OCI-LY7 (cell line): ENCODE data around the gene SLC27A6. TPM values are rescaled to one million over a fixed set of nuclear protein-coding genes. Genes with fewer than 3 reads are reported as not detected.

Experiments
- BruUV-seq: library from RNA; stranded (reverse); fragments of 400-500 nt; replicated peaks from 2 replicates; lab custom pipeline; 2021; lab: Mats Ljungman, UMichigan
- CTCF ChIA-PET: fragments of 300-600 bp; sonication (Branson Sonifier 250); formaldehyde crosslinking; loops from one replicate; lab custom pipeline; 2022; ENCODE audit warnings: antibody characterized with exemption; ENCODE audit not compliant: unreplicated experiment; lab: Charles Lee
- POLR2A ChIA-PET: fragments of 300-600 bp; sonication (Branson Sonifier 250); formaldehyde crosslinking; loops from one replicate; lab custom pipeline; 2022; ENCODE audit warnings: antibody characterized with exemption; lab: Charles Lee
- DNase-seq: peaks from one replicate; pipeline ENCODE4 v3.0.0-alpha.2; 2015; ENCODE audit warnings: low spot score
- H2AFZ ChIP-seq: fragments of 200-600 bp; sonication (generic), shearing (Covaris generic); 2 replicates; pipeline ENCODE4 v1.6.1; 2014; ENCODE audit warnings: mild to moderate bottlenecking, antibody characterized with exemption, low read length, moderate library complexity
- H3K27ac ChIP-seq: fragments of 200-600 bp; sonication (generic); 2 replicates; pipeline ENCODE4 v1.5.1; 2014; ENCODE audit warnings: mixed run types, low read depth, mild to moderate bottlenecking, moderate library complexity, low read length, inconsistent platforms; ENCODE audit not compliant: poor library complexity, severe bottlenecking
- H3K36me3 ChIP-seq: fragments of 200-600 bp; sonication (generic); 2 replicates; pipeline ENCODE4 v1.6.1; 2014; ENCODE audit warnings: mild to moderate bottlenecking, antibody characterized with exemption, low read length, moderate library complexity, mixed read lengths; ENCODE audit not compliant: insufficient read depth
- H3K4me1 ChIP-seq: fragments of 200-600 bp; sonication (generic); 2 replicates; pipeline ENCODE4 v1.5.1; 2014; ENCODE audit warnings: mild to moderate bottlenecking, low read length; ENCODE audit not compliant: insufficient read depth, poor library complexity, severe bottlenecking
- H3K4me2 ChIP-seq: fragments of 200-600 bp; sonication (generic); 2 replicates; pipeline ENCODE4 v1.6.1; 2014; ENCODE audit warnings: mild to moderate bottlenecking, low read length
- H3K4me3 ChIP-seq: fragments of 200-600 bp; sonication (generic); 2 replicates; pipeline ENCODE4 v1.5.1; 2014; ENCODE audit warnings: mild to moderate bottlenecking, low read depth, low read length; ENCODE audit not compliant: poor library complexity, severe bottlenecking
- H3K79me2 ChIP-seq: fragments of 200-600 bp; sonication (generic); 2 replicates; pipeline ENCODE4 v1.6.1; 2016; ENCODE audit warnings: low read depth, mild to moderate bottlenecking, low read length, moderate library complexity, mixed read lengths; ENCODE audit not compliant: insufficient read depth
- H3K9me2 ChIP-seq: fragments of 200-600 bp; sonication (generic); 2 replicates; pipeline ENCODE4 v1.6.1; 2016; ENCODE audit warnings: mild to moderate bottlenecking, low read length, mixed read lengths; ENCODE audit not compliant: insufficient read depth
- H3K9me3 ChIP-seq: fragments of 200-600 bp; sonication (generic); 2 replicates; pipeline ENCODE4 v1.6.1; 2014; ENCODE audit warnings: mild to moderate bottlenecking, mixed run types, low read length, mixed read lengths
- H4K20me1 ChIP-seq: fragments of 200-600 bp; sonication (generic); 2 replicates; pipeline ENCODE4 v1.6.1; 2014; ENCODE audit warnings: mild to moderate bottlenecking, antibody characterized with exemption, low read length, moderate library complexity, mixed read lengths; ENCODE audit not compliant: insufficient read depth
- CTCF ChIP-seq: fragments of 200-600 bp; sonication (generic); conservative IDR thresholded peaks from 2 replicates; pipeline ENCODE4 v1.5.1; 2014; ENCODE audit warnings: mild to moderate bottlenecking, antibody characterized with exemption, low read length, moderate library complexity, mixed read lengths
- EZH2phosphoT487 ChIP-seq: fragments of 200-600 bp; sonication (generic); IDR thresholded peaks from 2 replicates; pipeline ENCODE4 v1.6.1; 2018; ENCODE audit warnings: low read depth, borderline replicate concordance, mild to moderate bottlenecking, mixed run types, antibody characterized with exemption, low read length, moderate library complexity, mixed read lengths
- intact Hi-C: fragments of 100-400 bp; cut with micrococcal nuclease; formaldehyde crosslinking; loops from one replicate; pipeline ENCODE4 v1.10.0; 2022; ENCODE audit not compliant: unreplicated experiment
- total RNA-seq, 2 experiments: library from RNA; depleted of rRNA in 1 of 2; stranded (reverse); fragments of >200 nt in 1 of 2; shearing (Covaris generic) in 1 of 2; gene quantifications; 2 replicates each; pipeline ENCODE4 v1.2.3, GENCODE V29; 2014 to 2022

The SLC27A6 gene
- total RNA-seq, 2 experiments from 2014 or later: not detected

- CTCF ChIA-PET: no interaction called here
- no peak for DNase-seq
Observed at GRCh38 chr5:129019401-129019908, 54.2 kb downstream of the SLC27A6 start.

GRCh38 chr5:129020683-129021082 lies 55.4 kb downstream of the SLC27A6 start:
- no TSS peak for BruUV-seq
- Histone ChIP-seq H3K4me3 (no peak overlapping the region), H3K36me3 (no peaks in the 10 kb centered on the region), H3K79me2 (no peaks in the 10 kb centered on the region), H3K4me2 (no peak overlapping the region), H3K27ac (no peak overlapping the region), H4K20me1 (no peaks in the 10 kb centered on the region), H3K4me1 (no peaks in the 10 kb centered on the region), H2AFZ (no peak overlapping the region), H3K9me3 (no peaks in the 10 kb centered on the region), H3K9me2 (no peaks in the 10 kb centered on the region)
- ChIA-PET CTCF (no interaction called here), POLR2A (interaction anchor here (0.6 kb wide), 2 partner anchors 136 to 257 kb away, joined by 3 to 5 read pairs; no protein-coding TSS in a partner anchor)
- intact Hi-C loops: no loop called here
- TF ChIP-seq EZH2phosphoT487: no peak
- no peak for TF ChIP-seq CTCF
- no peak for DNase-seq

More at GRCh38 chr5:129019401-129019908, 54.2 kb downstream of the SLC27A6 start:
- no TSS peak for BruUV-seq
- POLR2A ChIA-PET: no interaction called here
- Histone ChIP-seq H3K9me3 (no peaks in the 10 kb centered on the region), H3K4me1 (no peaks in the 10 kb centered on the region), H3K4me3 (no peak overlapping the region), H3K4me2 (no peak overlapping the region), H3K36me3 (no peaks in the 10 kb centered on the region), H4K20me1 (no peaks in the 10 kb centered on the region), H2AFZ (no peak overlapping the region), H3K9me2 (no peaks in the 10 kb centered on the region), H3K79me2 (no peaks in the 10 kb centered on the region), H3K27ac (no peak overlapping the region)
- intact Hi-C loops: no loop called here
- TF ChIP-seq CTCF: no peak
- TF ChIP-seq EZH2phosphoT487: no peak

- no peak overlapping the region for H3K27ac ChIP-seq
Observed at GRCh38 chr5:129021744-129022143, 56.5 kb downstream of the SLC27A6 start.

More at GRCh38 chr5:129021744-129022143, 56.5 kb downstream of the SLC27A6 start:
- Histone ChIP-seq H3K9me3 (no peaks in the 10 kb centered on the region), H3K4me1 (no peaks in the 10 kb centered on the region), H3K79me2 (no peaks in the 10 kb centered on the region), H3K4me3 (no peak overlapping the region), H4K20me1 (no peaks in the 10 kb centered on the region), H3K4me2 (no peak overlapping the region), H2AFZ (no peak overlapping the region), H3K9me2 (no peaks in the 10 kb centered on the region), H3K36me3 (no peaks in the 10 kb centered on the region)
- no TSS peak for BruUV-seq
- TF ChIP-seq EZH2phosphoT487 (no peak), CTCF (no peak)
- intact Hi-C loops: no loop called here
- DNase-seq: no peak
- CTCF ChIA-PET: no interaction called here
- POLR2A ChIA-PET: no interaction called here
